ENCODE measurements around the gene S100A2.
"Not testable (repeated sequence)": the region's sequence is repeated elsewhere in the genome, so short reads cannot be mapped to it uniquely, and the experiment has no call there.

Gene S100A2

DNA sequence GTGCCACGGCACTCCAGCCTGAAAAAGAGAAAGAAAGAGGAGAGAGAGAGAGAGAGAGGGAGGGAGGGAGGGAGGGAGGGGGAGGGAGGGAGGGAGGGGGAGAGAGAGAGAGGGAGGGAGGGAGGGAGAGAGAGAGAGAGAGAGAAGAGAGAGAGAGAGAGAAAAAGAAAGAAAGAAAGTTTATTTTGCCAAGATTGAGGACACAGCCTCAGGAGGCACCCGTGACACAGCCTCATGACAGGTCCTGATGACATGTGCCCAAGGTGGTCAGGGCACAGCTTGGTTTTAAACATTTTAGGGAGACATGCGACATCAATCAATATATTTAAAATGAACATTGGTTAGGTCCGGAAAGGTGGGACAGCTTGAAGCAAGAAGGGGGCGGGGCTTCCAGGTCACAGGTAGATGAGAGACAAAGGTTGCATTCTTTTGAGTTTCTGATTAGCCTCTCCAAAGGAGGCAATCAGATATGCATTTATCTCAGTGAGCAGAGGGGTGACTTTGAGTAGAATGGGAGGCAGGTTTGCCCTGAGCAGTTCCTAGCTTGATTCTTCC is 45.4 kb downstream of the S100A2 start:
- not testable (repeated sequence) for H3K4me3 Mint-ChIP-seq; H3K27me3 Mint-ChIP-seq; H3K36me3 Mint-ChIP-seq (ENCODE audit: insufficient read depth); ATAC-seq (replicated peaks); H3K4me1 Mint-ChIP-seq (ENCODE audit: low read depth in 2 of 2); H3K9me3 Mint-ChIP-seq; DNase-seq
- H3K27ac Mint-ChIP-seq: peak overlapping the region in 1 of 2 donors; percentile 16

DNA sequence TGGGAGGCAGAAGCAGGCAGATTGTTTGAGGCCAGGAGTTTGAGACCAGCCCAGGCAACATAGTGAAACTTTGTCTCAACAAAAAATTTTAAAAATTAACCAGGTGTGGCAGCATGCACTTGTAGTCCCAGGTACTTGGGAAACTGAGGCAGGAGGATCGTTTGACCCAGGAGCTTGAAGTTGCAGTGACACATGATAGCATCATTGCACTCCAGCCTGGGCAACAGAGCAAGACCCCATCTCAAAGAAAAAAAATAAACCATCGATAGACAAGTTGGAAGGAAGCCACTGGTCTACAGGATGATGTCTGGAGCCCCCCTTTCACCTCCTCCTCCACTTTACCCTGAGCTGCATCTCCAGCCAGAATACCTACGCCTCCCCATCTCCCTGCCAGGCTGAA is 46.4 kb downstream of the S100A2 start:
- ATAC-seq (replicated peaks): no peak
- DNase-seq: no peak
- Mint-ChIP-seq H3K4me3 (no peak overlapping the region), H3K27me3 (no peaks in the 10 kb centered on the region), H3K27ac (no peak overlapping the region), H3K9me3 (no peaks in the 10 kb centered on the region), H3K4me1 (ENCODE audit: low read depth in 2 of 2) (peaks cover 5 to 6% of the 10 kb centered on the region in 2 donors), H3K36me3 (ENCODE audit: insufficient read depth) (no peaks in the 10 kb centered on the region)

DNA sequence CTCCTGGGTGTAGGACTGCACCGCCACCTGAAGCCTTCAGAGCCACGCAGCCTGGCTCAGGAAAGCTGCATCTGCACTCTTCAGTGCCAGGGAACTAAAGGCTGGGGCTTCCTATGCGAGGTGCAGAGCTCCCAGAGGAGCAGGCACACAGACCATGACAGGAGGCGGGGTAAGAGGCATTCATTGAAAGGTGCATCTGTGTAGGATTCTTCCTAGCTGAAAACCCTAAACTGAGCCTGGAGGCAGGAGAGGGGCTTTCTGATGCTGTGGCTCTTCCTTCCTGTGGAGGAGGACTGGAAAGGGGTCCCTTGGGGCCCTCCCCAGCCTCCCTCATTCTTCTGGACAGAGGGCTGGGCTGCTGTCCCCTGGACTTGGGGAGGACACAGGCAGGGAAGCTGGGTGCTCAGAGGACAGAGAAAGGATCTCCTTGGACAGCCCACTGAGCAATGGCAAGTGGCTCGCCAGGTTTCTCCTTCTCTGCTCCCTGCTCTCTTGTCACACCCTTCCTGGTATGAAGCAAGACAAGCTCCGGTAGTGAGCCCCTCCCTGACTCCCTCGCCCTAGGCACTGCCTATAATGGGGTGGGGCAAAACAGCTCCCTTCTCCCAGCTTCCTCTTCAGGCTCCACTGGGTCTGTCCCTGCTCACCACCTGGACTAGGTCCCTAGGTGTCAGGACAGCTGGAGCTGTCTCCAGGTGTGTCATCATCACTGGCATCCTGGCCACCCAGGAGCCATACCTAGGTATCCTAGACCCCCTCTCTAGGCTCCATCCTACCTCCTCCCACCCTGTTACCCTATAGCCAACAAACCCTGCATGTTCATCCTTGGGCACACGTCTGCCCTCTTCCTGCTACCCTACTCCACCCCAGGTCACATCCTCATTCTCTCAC is 49.9 kb downstream of the S100A2 start:
- peak overlapping the region; percentile 22 to 64 for H3K27ac Mint-ChIP-seq
- no peaks in the 10 kb centered on the region for H3K36me3 Mint-ChIP-seq (ENCODE audit: insufficient read depth)
- H3K4me3 Mint-ChIP-seq: no peak overlapping the region
- ATAC-seq (replicated peaks) (no peak), DNase-seq (no peak)
- no peaks in the 10 kb centered on the region for H3K27me3 Mint-ChIP-seq
- peaks cover 10 to 12% of the 10 kb centered on the region in 2 donors for H3K4me1 Mint-ChIP-seq (ENCODE audit: low read depth in 2 of 2)
- no peaks in the 10 kb centered on the region for H3K9me3 Mint-ChIP-seq

DNA sequence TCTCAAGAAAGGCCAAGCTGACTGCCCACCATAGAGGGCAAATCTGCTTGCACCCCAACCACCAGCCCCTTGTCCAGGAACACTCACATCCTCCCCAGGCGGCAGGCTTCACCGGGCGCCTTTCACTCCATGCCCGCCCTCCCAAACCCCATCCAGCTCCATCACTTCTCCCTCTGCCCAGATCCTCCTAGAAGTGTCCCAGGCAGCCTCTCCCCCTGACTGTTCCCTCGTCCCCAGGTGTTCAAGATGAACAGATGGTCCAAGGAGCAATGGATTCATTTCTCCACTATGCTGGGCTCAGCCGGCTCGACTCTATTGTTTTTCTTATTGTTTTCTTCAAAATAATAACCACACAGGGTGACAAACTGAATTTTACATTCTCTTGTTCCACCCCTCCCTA is 52.0 kb downstream of the S100A2 start:
- no peak overlapping the region for H3K27ac Mint-ChIP-seq
- ATAC-seq (replicated peaks): no peak

DNA sequence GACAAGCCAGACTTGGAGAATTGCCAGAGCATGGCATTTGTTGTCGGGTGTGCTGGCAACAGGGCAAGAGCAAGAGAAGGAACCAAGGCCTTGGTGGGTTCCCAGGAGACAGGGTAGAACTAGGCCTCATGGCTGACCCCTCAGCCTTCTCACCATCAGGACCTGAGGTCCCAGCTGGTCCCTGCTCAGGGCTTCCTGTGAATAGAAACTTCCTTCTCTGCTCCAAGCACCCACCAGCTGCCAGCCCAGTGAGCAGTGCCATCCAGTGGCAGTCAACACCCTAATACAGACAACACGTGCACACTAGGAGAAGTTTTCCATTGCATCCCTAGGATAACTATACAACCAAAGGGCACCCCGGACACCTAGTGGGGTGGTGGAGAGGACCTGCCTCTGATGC is 52.6 kb downstream of the S100A2 start:
- DNase-seq (no peak), ATAC-seq (replicated peaks) (no peak)
- Mint-ChIP-seq H3K27me3 (no peaks in the 10 kb centered on the region), H3K9me3 (no peaks in the 10 kb centered on the region), H3K36me3 (ENCODE audit: insufficient read depth) (no peaks in the 10 kb centered on the region), H3K27ac (no peak overlapping the region), H3K4me1 (ENCODE audit: low read depth in 2 of 2) (peaks cover 12% of the 10 kb centered on the region in 2 donors), H3K4me3 (no peak overlapping the region)

More for the DNA sequence above, 52.0 kb downstream of the S100A2 start:
- no peaks in the 10 kb centered on the region for H3K27me3 Mint-ChIP-seq
- peaks cover 12% of the 10 kb centered on the region in 2 donors for H3K4me1 Mint-ChIP-seq (ENCODE audit: low read depth in 2 of 2)
- no peak for DNase-seq
- no peak overlapping the region for H3K4me3 Mint-ChIP-seq
- no peaks in the 10 kb centered on the region for H3K9me3 Mint-ChIP-seq
- H3K36me3 Mint-ChIP-seq (ENCODE audit: insufficient read depth): no peaks in the 10 kb centered on the region

Data from effector memory CD8-positive, alpha-beta T cell (primary cell).